Brain microvascular endothelial cell (primary cell): ENCODE measurements around the gene PRM2.

ENCODE experiments used
- DNase-seq: peaks from one replicate; pipeline ENCODE4 v3.0.0-alpha.2; 2020
- H3K27ac ChIP-seq: fragments of 250-450 bp; sonication (Bioruptor Pico); 2 replicates; pipeline ENCODE4 v1.5.1; 2020; ENCODE audit warnings: mild to moderate bottlenecking, moderate library complexity
- H3K27me3 ChIP-seq: fragments of 250-450 bp; sonication (Bioruptor Pico); replicated peaks from 2 replicates; pipeline ENCODE4 v1.5.1; 2020; ENCODE audit warnings: mild to moderate bottlenecking
- H3K36me3 ChIP-seq: fragments of 250-450 bp; sonication (Bioruptor Pico); replicated peaks from 2 replicates; pipeline ENCODE4 v1.5.1; 2020; ENCODE audit warnings: mild to moderate bottlenecking
- H3K4me3 ChIP-seq: 2 replicates; pipeline ENCODE4 v1.5.1; 2011; ENCODE audit warnings: low read depth, mild to moderate bottlenecking, control low read depth, low read length, moderate library complexity
- CTCF ChIP-seq: IDR thresholded peaks from 2 replicates; pipeline ENCODE4 v1.5.1; 2011; ENCODE audit warnings: low read depth, mild to moderate bottlenecking, moderate library complexity, low read length, control low read depth, inconsistent platforms; ENCODE audit errors: missing control alignments
- in situ Hi-C: cut with HindIII; loops from 2 replicates; pipeline ENCODE4 v1.10.0; 2017; ENCODE audit warnings: low sequenced_read_pairs, low pct_ligation_motif_present

The PRM2 gene

GRCh38 chr16:11249233-11250061, 26.8 kb downstream of the PRM2 start:
- no peaks in the 10 kb centered on the region for H3K27me3 ChIP-seq
- no peak overlapping the region for H3K27ac ChIP-seq
- TF ChIP-seq CTCF, result no peak
- no peak for DNase-seq
- in situ Hi-C loops, result no loop called here
- no peak overlapping the region for H3K4me3 ChIP-seq
- H3K36me3 ChIP-seq, result peaks cover 7% of the 10 kb centered on the region

GRCh38 chr16:11248133-11248532, 28.1 kb downstream of the PRM2 start:
- H3K27ac ChIP-seq, result no peak overlapping the region
- in situ Hi-C loops, result no loop called here
- no peak for TF ChIP-seq CTCF
- H3K4me3 ChIP-seq, result no peak overlapping the region
- DNase-seq, result no peak
- H3K36me3 ChIP-seq, result peaks cover 7% of the 10 kb centered on the region
- H3K27me3 ChIP-seq, result no peaks in the 10 kb centered on the region

- in situ Hi-C loops, result no loop called here
Measured at GRCh38 chr16:11245988-11246387, 30.3 kb downstream of the PRM2 start.

GRCh38 chr16:11245222-11245737, 31.0 kb downstream of the PRM2 start:
- Histone ChIP-seq H3K36me3 (no peaks in the 10 kb centered on the region), H3K4me3 (no peak overlapping the region), H3K27me3 (no peaks in the 10 kb centered on the region), H3K27ac (no peak overlapping the region)
- no peak for DNase-seq
- in situ Hi-C loops, result no loop called here
- TF ChIP-seq CTCF, result no peak

More at GRCh38 chr16:11245988-11246387, 30.3 kb downstream of the PRM2 start:
- no peak overlapping the region for H3K27ac ChIP-seq
- no peak overlapping the region for H3K4me3 ChIP-seq
- no peak for TF ChIP-seq CTCF
- H3K27me3 ChIP-seq, result no peaks in the 10 kb centered on the region
- DNase-seq, result no peak
- no peaks in the 10 kb centered on the region for H3K36me3 ChIP-seq

- H3K27me3 ChIP-seq, result no peaks in the 10 kb centered on the region
- in situ Hi-C loops, result no loop called here
- no peak for DNase-seq
- H3K27ac ChIP-seq, result no peak overlapping the region
- no peak for TF ChIP-seq CTCF
- no peaks in the 10 kb centered on the region for H3K36me3 ChIP-seq
- H3K4me3 ChIP-seq, result no peak overlapping the region
Measured at GRCh38 chr16:11242658-11243057, 33.6 kb downstream of the PRM2 start.
